Activated B cell treated with CpG ODN at 0.5 μM for 24 hours (primary cell): Measurements from ENCODE around the gene KCNQ1. TPM values are rescaled to one million over a fixed set of nuclear protein-coding genes. Genes with fewer than 3 reads are reported as not detected.

ENCODE experiments used
- ATAC-seq: fragments of 200-7000 bp; cut with Tn5 transposase; one replicate; pipeline ENCODE4 v1.10.0; 2021; ENCODE audit warnings: low read depth, mild to moderate bottlenecking, moderate library complexity
- CTCF ChIA-PET: fragments of 350-600 bp; sonication (Branson Sonifier 250); formaldehyde crosslinking; loops from one replicate; lab custom pipeline; 2021; ENCODE audit warnings: antibody characterized with exemption; lab: Charles Lee
- POLR2A ChIA-PET: fragments of 350-600 bp; sonication (Branson Sonifier 250); formaldehyde crosslinking; loops from one replicate; lab custom pipeline; 2021; ENCODE audit warnings: antibody characterized with exemption; lab: Charles Lee
- DNase-seq: peaks from one replicate; pipeline ENCODE4 v3.0.0; 2022
- H3K27ac Mint-ChIP-seq: one replicate; pipeline ENCODE4 v1.8.0; 2020; ENCODE audit warnings: mixed read lengths
- H3K27me3 Mint-ChIP-seq: one replicate; pipeline ENCODE4 v1.8.0; 2021; ENCODE audit warnings: mixed read lengths
- H3K36me3 Mint-ChIP-seq: one replicate; pipeline ENCODE4 v1.8.0; 2021; ENCODE audit warnings: low read depth, mixed read lengths
- H3K4me1 Mint-ChIP-seq: one replicate; pipeline ENCODE4 v1.8.0; 2021; ENCODE audit warnings: mixed read lengths
- H3K4me3 Mint-ChIP-seq: one replicate; pipeline ENCODE4 v1.8.0; 2020; ENCODE audit warnings: mild to moderate bottlenecking, mixed read lengths
- H3K9me3 Mint-ChIP-seq: one replicate; pipeline ENCODE4 v1.8.0; 2020; ENCODE audit warnings: mixed read lengths
- CTCF ChIP-seq: fragments of 200-600 bp; IDR thresholded peaks from one replicate; pipeline ENCODE4 v1.8.0; 2022; ENCODE audit warnings: antibody characterized with exemption, mild to moderate bottlenecking
- intact Hi-C: fragments of 100-400 bp; cut with micrococcal nuclease; formaldehyde crosslinking; loops from one replicate; pipeline ENCODE4 v1.15.1; 2024
- total RNA-seq: library from RNA; stranded (reverse); gene quantifications from 2 replicates; pipeline ENCODE4 v1.2.3, GENCODE V29; 2022

Gene KCNQ1
- total RNA-seq, 1 donor from 2014 or later: 6.5 TPM

GRCh38 chr11:2677127-2677526 lies 232.3 kb downstream of the KCNQ1 start:
- Mint-ChIP-seq H3K27me3 (no peaks in the 10 kb centered on the region), H3K4me1 (peaks cover 30% of the 10 kb centered on the region), H3K36me3 (peaks cover 11% of the 10 kb centered on the region), H3K4me3 (no peak overlapping the region), H3K9me3 (no peaks in the 10 kb centered on the region), H3K27ac (peak overlapping the region; percentile 51)
- ChIA-PET CTCF (no interaction called here), POLR2A (no interaction called here)
- intact Hi-C loops: loop anchor here (2.0 kb wide), 1 partner anchor 18 kb away; no protein-coding TSS in a partner anchor
- DNase-seq (no peak), ATAC-seq (peak; percentile 68)
- no peak for TF ChIP-seq CTCF

GRCh38 chr11:2678396-2678795 lies 233.6 kb downstream of the KCNQ1 start:
- ATAC-seq: no peak
- DNase-seq: no peak
- intact Hi-C loops: no loop called here
- ChIA-PET POLR2A (no interaction called here), CTCF (no interaction called here)
- no peaks in the 10 kb centered on the region for H3K9me3 Mint-ChIP-seq
- H3K4me3 Mint-ChIP-seq: no peak overlapping the region
- no peak for TF ChIP-seq CTCF
- H3K4me1 Mint-ChIP-seq: peaks cover 32% of the 10 kb centered on the region
- H3K36me3 Mint-ChIP-seq: peaks cover 7% of the 10 kb centered on the region
- H3K27ac Mint-ChIP-seq: no peak overlapping the region
- no peaks in the 10 kb centered on the region for H3K27me3 Mint-ChIP-seq

- intact Hi-C loops: no loop called here
- CTCF ChIA-PET: no interaction called here
- Mint-ChIP-seq H3K9me3 (no peaks in the 10 kb centered on the region), H3K4me3 (no peak overlapping the region), H3K4me1 (peaks cover 32% of the 10 kb centered on the region), H3K27ac (no peak overlapping the region), H3K36me3 (peaks cover 5% of the 10 kb centered on the region), H3K27me3 (no peaks in the 10 kb centered on the region)
- no peak for TF ChIP-seq CTCF
- ATAC-seq: no peak
- POLR2A ChIA-PET: no interaction called here
- DNase-seq: no peak
These were observed 234.3 kb downstream of the KCNQ1 start for GRCh38 chr11:2679011-2679676.

GRCh38 chr11:2681408-2682145 lies 236.8 kb downstream of the KCNQ1 start:
- H3K27ac Mint-ChIP-seq: peak overlapping the region; percentile 70
- DNase-seq (no peak), ATAC-seq (peak; percentile 34)
- CTCF ChIA-PET: no interaction called here
- peaks cover 28% of the 10 kb centered on the region for H3K4me1 Mint-ChIP-seq
- intact Hi-C loops: no loop called here
- no peaks in the 10 kb centered on the region for H3K9me3 Mint-ChIP-seq
- no peak for TF ChIP-seq CTCF
- POLR2A ChIA-PET: interaction anchor here (1.7 kb wide), 1 partner anchor 18 kb away, joined by 7 read pairs; the partner anchor contains the start of gene KCNQ1OT1
- no peaks in the 10 kb centered on the region for H3K27me3 Mint-ChIP-seq
- peaks cover 1% of the 10 kb centered on the region for H3K36me3 Mint-ChIP-seq
- H3K4me3 Mint-ChIP-seq: peak overlapping the region; percentile 3

GRCh38 chr11:2683806-2684205 lies 239.0 kb downstream of the KCNQ1 start:
- Mint-ChIP-seq H3K4me1 (peaks cover 17% of the 10 kb centered on the region), H3K27ac (no peak overlapping the region), H3K9me3 (no peaks in the 10 kb centered on the region), H3K27me3 (no peaks in the 10 kb centered on the region), H3K36me3 (peaks cover 1% of the 10 kb centered on the region), H3K4me3 (no peak overlapping the region)
- intact Hi-C loops: no loop called here
- ChIA-PET CTCF (no interaction called here), POLR2A (no interaction called here)
- ATAC-seq (no peak), DNase-seq (no peak)
- TF ChIP-seq CTCF: no peak
